Measurements from ENCODE around the gene CYP19A1. TPM values are rescaled to one million over a fixed set of nuclear protein-coding genes. Genes with fewer than 3 reads are reported as not detected.

Gene CYP19A1
- total and polyA plus RNA-seq, 9 of the 15 experiments (the other 6 are each of a cell fraction or from before 2014, with no cell fraction given): 0.16 to 0.63 (median 0.47) TPM; not detected in 3

GRCh38 chr15:51212239-51212638, 126.2 kb downstream of the CYP19A1 start:
- DNase-seq (ENCODE audit: extremely low read depth in 1 of 4, low spot score in 3 of 4): no peak
- peak; percentile 37; the same call in 1 of the 2 replicates for TF ChIP-seq ATF3 (IDR thresholded peaks at IDR 0.05)
- TF ChIP-seq ATF3 (CRISPR knock-in tag; conservative IDR thresholded peaks at IDR 0.05): no peak
- no peak for TF ChIP-seq NR2F6 (CRISPR knock-in tag; IDR thresholded peaks at IDR 0.05)
- no peak for TF ChIP-seq ELF4 (CRISPR knock-in tag; IDR thresholded peaks at IDR 0.05)
- peak; percentile 42 to 60; a peak in 3 of 4 replicates for TF ChIP-seq NRF1 (conservative IDR thresholded peaks at IDR 0.05 in 1 of 2, IDR thresholded peaks at IDR 0.05 in 1 of 2)
- TF ChIP-seq VEZF1 (CRISPR knock-in tag; IDR thresholded peaks at IDR 0.05): no peak
- no peak for TF ChIP-seq CEBPG (CRISPR knock-in tag; IDR thresholded peaks at IDR 0.05)
- TF ChIP-seq CEBPG (tag; conservative IDR thresholded peaks at IDR 0.05 in 1 of 2, IDR thresholded peaks at IDR 0.05 in 1 of 2): peak in 1 of 2 experiments; percentile 47; a peak in 1 of 4 replicates
- no peak for TF ChIP-seq ZNF274 (IDR thresholded peaks at IDR 0.05; ENCODE audit: borderline replicate concordance, low read depth, low read length)
- no peak for TF ChIP-seq TCF7L2 (IDR thresholded peaks at IDR 0.05; ENCODE audit: low read depth, low read length)
- no peak for TF ChIP-seq IFI16 (CRISPR knock-in tag; IDR thresholded peaks at IDR 0.05)
- WGBS (ENCODE audit: insufficient coverage, low coverage, missing lambda C conversion rate): 42% methylated on average over 5 of the region's 5 CpGs

More at GRCh38 chr15:51212239-51212638, 126.2 kb downstream of the CYP19A1 start:
- Histone ChIP-seq H3K27ac (ENCODE audit: extremely low read depth, low read depth, low read length) (no peak overlapping the region), H3K36me3 (ENCODE audit: control insufficient read depth, insufficient read depth, low read length) (no peaks in the 10 kb centered on the region), H3K9ac (ENCODE audit: insufficient read depth in 1 of 2, low read depth in 2 of 2, low read length in 2 of 2) (no peak overlapping the region), H3K27me3 (ENCODE audit: control insufficient read depth in 2 of 2, insufficient read depth in 2 of 2, low read length in 2 of 2) (peaks cover 0 to 6% of the 10 kb centered on the region in 2 experiments; a peak in 1 of 5 replicates), H3K4me2 (ENCODE audit: insufficient read depth, low read length) (no peak overlapping the region), H3K9me3 (replicated peaks; ENCODE audit: control insufficient read depth, insufficient read depth, low read depth, low read length) (no peaks in the 10 kb centered on the region), H3K79me2 (ENCODE audit: control insufficient read depth, insufficient read depth, low read length) (no peaks in the 10 kb centered on the region), H3K9me1 (ENCODE audit: control insufficient read depth, insufficient read depth, low read length) (no peaks in the 10 kb centered on the region), H2AFZ (ENCODE audit: low read depth, low read length) (no peak overlapping the region), H3K4me3 (no peak overlapping the region), H4K20me1 (replicated peaks; ENCODE audit: control insufficient read depth, insufficient read depth, low read length) (no peaks in the 10 kb centered on the region), H3K4me1 (replicated peaks in 1 of 2; ENCODE audit: control insufficient read depth in 2 of 2, insufficient read depth in 2 of 2, low read length in 2 of 2) (no peaks in the 10 kb centered on the region)
- ChIA-PET CTCF (ENCODE audit: low intra/inter-chr PET ratio) (no interaction called here), POLR2A (interaction anchor here (1.1 kb wide), 2 partner anchors 13 to 14 kb away, joined by 3 to 4 read pairs; no protein-coding TSS in a partner anchor)
- in situ Hi-C loops (cut with MboI) (no loop called here), intact Hi-C loops (cut with micrococcal nuclease) (no loop called here)
- no TSS peak for BruUV-seq (replicated peaks)
- ATAC-seq (no peak), FAIRE-seq (no peak)

Data from K562 (cell line).